Vein endothelial cell (primary cell): ENCODE results near the gene PRG2. TPM values are rescaled to one million over a fixed set of nuclear protein-coding genes. Genes with fewer than 3 reads are reported as not detected.

ENCODE experiments used
- total RNA-seq: library from RNA; depleted of rRNA; stranded (reverse); fragments of >200 nt; gene quantifications from 2 replicates; pipeline ENCODE4 v1.2.3, GENCODE V29; 2012

Gene PRG2
- total RNA-seq, result not detected in 2 replicates

GRCh38 chr11:57390535-57390934, at the start of gene PRG2:
Gene PRG2, minus strand, starts transcription at chr11:57390650. Its CDS starts 706 bp downstream, at chr11:57389944.

GRCh38 chr11:57426929-57427726, 36.7 kb upstream of the PRG2 start, which contains the start of gene SLC43A3:
Gene SLC43A3, minus strand, starts transcription at chr11:57427121. Its CDS starts 949 bp downstream, at chr11:57426172.

GRCh38 chr11:57380975-57381374, 9.5 kb downstream of the PRG2 start, which contains the start of gene PRG3:
Gene PRG3, minus strand, starts transcription at chr11:57381150. Its CDS starts 442 bp downstream, at chr11:57380708.

GRCh38 chr11:57338142-57338541, 52.3 kb downstream of the PRG2 start, which contains the start of gene P2RX3:
Gene P2RX3, plus strand, starts transcription at chr11:57338352. Its CDS starts 199 bp downstream, at chr11:57338551.

Other genes with a start within 250 kb of the PRG2 start
- gene LRRC55, start 208.7 kb downstream of the PRG2 start, total RNA-seq, result not detected in 2 replicates
- 0.48 TPM in 1 of 2 replicates, not detected in the other for gene APLNR, start 153.4 kb downstream of the PRG2 start, total RNA-seq
- 64.3 and 75.8 TPM in 2 replicates for gene TNKS1BP1, start 65.7 kb downstream of the PRG2 start, total RNA-seq
- 83.9 and 99.4 TPM in 2 replicates for gene SSRP1, start 54.8 kb downstream of the PRG2 start, total RNA-seq
- gene P2RX3, start 52.3 kb downstream of the PRG2 start, total RNA-seq, result not detected in 2 replicates
- gene PRG3, start 9.5 kb downstream of the PRG2 start, total RNA-seq, result not detected in 2 replicates
- gene SLC43A3, start 36.5 kb upstream of the PRG2 start, total RNA-seq, result 107 and 123 TPM in 2 replicates
- gene RTN4RL2, start 69.9 kb upstream of the PRG2 start, total RNA-seq, result under 0.01 and 0.19 TPM in 2 replicates
- gene SLC43A1, start 125.1 kb upstream of the PRG2 start, total RNA-seq, result 10.7 and 13.1 TPM in 2 replicates
- 31.0 and 40.9 TPM in 2 replicates for gene TIMM10, start 140.1 kb upstream of the PRG2 start, total RNA-seq
- not detected in 2 replicates for gene SMTNL1, start 146.9 kb upstream of the PRG2 start, total RNA-seq
- 19.6 and 29.1 TPM in 2 replicates for gene UBE2L6, start 177.0 kb upstream of the PRG2 start, total RNA-seq
- gene SERPING1, start 207.0 kb upstream of the PRG2 start, total RNA-seq, result not detected in 2 replicates